SJSA1 (cell line): ENCODE measurements around the gene SULT1A1. TPM values are rescaled to one million over a fixed set of nuclear protein-coding genes. Genes with fewer than 3 reads are reported as not detected.

ENCODE experiments used
- DNase-seq, 2 experiments: peaks; one replicate each; pipeline ENCODE4 v3.0.0-alpha.2; 2015 to 2020; ENCODE audit warnings: low spot score in 2 of 2, low read depth in 1 of 2
- H3K27ac ChIP-seq: fragments of 250-450 bp; sonication (Bioruptor Pico); 2 replicates; pipeline ENCODE4 v1.5.1; 2020; ENCODE audit warnings: mild to moderate bottlenecking, moderate library complexity
- H3K27me3 ChIP-seq: fragments of 250-450 bp; sonication (Bioruptor Pico); replicated peaks from 2 replicates; pipeline ENCODE4 v1.5.1; 2020; ENCODE audit warnings: mild to moderate bottlenecking, moderate library complexity
- H3K36me3 ChIP-seq: fragments of 250-450 bp; sonication (Bioruptor Pico); 2 replicates; pipeline ENCODE4 v1.5.1; 2020; ENCODE audit warnings: mild to moderate bottlenecking
- H3K4me1 ChIP-seq: fragments of 250-450 bp; sonication (Bioruptor Pico); replicated peaks from 2 replicates; pipeline ENCODE4 v1.6.1; 2021; ENCODE audit warnings: mild to moderate bottlenecking
- H3K4me3 ChIP-seq: fragments of 250-450 bp; sonication (Bioruptor Pico); 2 replicates; pipeline ENCODE4 v1.5.1; 2020; ENCODE audit warnings: mild to moderate bottlenecking
- H3K9me3 ChIP-seq: fragments of 250-450 bp; sonication (Bioruptor Pico); replicated peaks from 2 replicates; pipeline ENCODE4 v1.5.1; 2020; ENCODE audit warnings: mild to moderate bottlenecking
- total RNA-seq: library from RNA; depleted of rRNA; stranded (reverse); fragments of >200 nt; shearing (Covaris generic); gene quantifications from 2 replicates; pipeline ENCODE4 v1.2.3, GENCODE V29; 2014

The SULT1A1 gene
- total RNA-seq, 1 experiment from 2014 or later: 0.79 TPM

DNA sequence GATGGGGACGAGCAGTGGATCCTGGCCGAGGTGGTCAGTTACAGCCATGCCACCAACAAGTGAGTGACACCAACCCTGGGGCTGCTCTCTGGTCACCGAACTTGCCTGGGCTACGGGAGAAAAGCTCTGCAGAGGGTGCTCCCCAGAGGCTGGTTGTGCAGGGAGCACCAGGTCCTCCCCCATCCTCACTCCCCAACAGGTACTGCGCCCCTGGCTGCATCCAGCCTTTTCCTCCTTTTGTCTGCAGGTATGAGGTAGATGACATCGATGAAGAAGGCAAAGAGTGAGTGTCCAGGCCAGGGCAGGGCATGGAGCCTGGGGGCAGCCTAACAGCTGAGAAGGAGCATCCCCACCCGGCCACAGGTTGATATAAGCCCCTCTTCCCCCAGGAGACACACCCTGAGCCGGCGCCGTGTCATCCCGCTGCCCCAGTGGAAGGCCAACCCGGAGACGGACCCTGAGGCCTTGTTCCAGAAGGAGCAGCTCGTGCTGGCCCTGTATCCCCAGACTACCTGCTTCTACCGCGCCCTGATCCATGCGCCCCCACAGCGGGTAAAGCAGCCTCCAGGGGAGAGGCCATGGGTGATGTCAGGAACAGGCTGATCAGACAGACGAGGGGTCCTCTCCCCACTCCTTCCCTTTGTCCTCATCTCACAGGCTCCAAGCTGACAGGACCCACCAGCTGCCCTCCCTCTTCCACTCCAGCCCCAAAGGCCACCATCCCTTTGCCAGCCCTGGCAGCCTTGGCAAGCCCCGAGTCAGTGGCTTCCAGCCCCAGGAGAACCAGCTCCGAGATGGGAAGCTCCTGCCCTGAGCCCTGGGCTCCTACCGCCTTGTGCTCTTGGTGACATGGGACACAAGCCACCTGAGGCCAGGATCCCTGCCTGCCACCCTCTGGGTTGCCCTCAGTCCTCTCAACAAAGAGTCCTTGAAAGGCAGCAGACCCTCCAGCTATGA, 19.2 kb downstream of the SULT1A1 start:
- Histone ChIP-seq H3K4me3 (no peak overlapping the region), H3K9me3 (no peaks in the 10 kb centered on the region), H3K27ac (no peak overlapping the region), H3K36me3 (peaks cover 22% of the 10 kb centered on the region), H3K27me3 (no peaks in the 10 kb centered on the region), H3K4me1 (peaks cover 6% of the 10 kb centered on the region)
- DNase-seq: no peak

DNA sequence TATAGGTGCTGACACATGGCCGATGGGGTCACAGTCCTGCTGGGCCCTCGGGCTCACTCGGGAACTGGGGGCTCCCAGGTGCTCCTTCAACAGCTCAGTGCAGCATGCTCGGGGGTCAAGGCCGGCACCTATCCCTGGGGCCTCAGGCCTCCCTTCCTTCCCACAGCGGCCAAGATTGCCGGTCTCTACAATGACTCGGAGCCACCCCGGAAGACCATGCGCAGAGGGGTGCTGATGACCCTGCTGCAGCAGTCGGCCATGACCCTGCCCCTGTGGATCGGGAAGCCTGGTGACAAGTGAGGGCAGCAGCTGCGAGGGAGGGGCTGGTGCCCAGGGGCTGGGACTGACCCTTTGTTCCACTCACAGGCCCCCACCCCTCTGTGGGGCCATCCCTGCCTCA, 19.9 kb downstream of the SULT1A1 start:
- Histone ChIP-seq H3K9me3 (no peaks in the 10 kb centered on the region), H3K36me3 (peaks cover 26% of the 10 kb centered on the region), H3K4me3 (no peak overlapping the region), H3K27me3 (no peaks in the 10 kb centered on the region), H3K27ac (no peak overlapping the region), H3K4me1 (peaks cover 6% of the 10 kb centered on the region)
- DNase-seq: no peak

- DNase-seq: no peak
- peaks cover 6% of the 10 kb centered on the region for H3K4me1 ChIP-seq
These were observed 20.8 kb downstream of the SULT1A1 start for GRCh38 chr16:28589069-28589468.

GRCh38 chr16:28587386-28587785, 22.5 kb downstream of the SULT1A1 start:
- Histone ChIP-seq H3K27ac (no peak overlapping the region), H3K9me3 (no peaks in the 10 kb centered on the region), H3K27me3 (no peaks in the 10 kb centered on the region), H3K36me3 (peaks cover 26% of the 10 kb centered on the region), H3K4me3 (no peak overlapping the region), H3K4me1 (peaks cover 6% of the 10 kb centered on the region)
- no peak for DNase-seq

More at GRCh38 chr16:28589069-28589468, 20.8 kb downstream of the SULT1A1 start:
- H3K27ac ChIP-seq: no peak overlapping the region
- H3K4me3 ChIP-seq: no peak overlapping the region
- peaks cover 26% of the 10 kb centered on the region for H3K36me3 ChIP-seq
- H3K27me3 ChIP-seq: no peaks in the 10 kb centered on the region
- no peaks in the 10 kb centered on the region for H3K9me3 ChIP-seq

GRCh38 chr16:28586466-28586865, 23.4 kb downstream of the SULT1A1 start:
- Histone ChIP-seq H3K36me3 (peaks cover 27% of the 10 kb centered on the region), H3K27me3 (no peaks in the 10 kb centered on the region), H3K9me3 (no peaks in the 10 kb centered on the region), H3K4me1 (peaks cover 6% of the 10 kb centered on the region), H3K4me3 (no peak overlapping the region), H3K27ac (no peak overlapping the region)
- DNase-seq: no peak

GRCh38 chr16:28585674-28586073, 24.2 kb downstream of the SULT1A1 start:
- H3K36me3 ChIP-seq: peaks cover 28% of the 10 kb centered on the region
- no peaks in the 10 kb centered on the region for H3K9me3 ChIP-seq
- peaks cover 6% of the 10 kb centered on the region for H3K4me1 ChIP-seq
- no peak overlapping the region for H3K27ac ChIP-seq
- DNase-seq: no peak
- H3K4me3 ChIP-seq: no peak overlapping the region
- no peaks in the 10 kb centered on the region for H3K27me3 ChIP-seq

DNA sequence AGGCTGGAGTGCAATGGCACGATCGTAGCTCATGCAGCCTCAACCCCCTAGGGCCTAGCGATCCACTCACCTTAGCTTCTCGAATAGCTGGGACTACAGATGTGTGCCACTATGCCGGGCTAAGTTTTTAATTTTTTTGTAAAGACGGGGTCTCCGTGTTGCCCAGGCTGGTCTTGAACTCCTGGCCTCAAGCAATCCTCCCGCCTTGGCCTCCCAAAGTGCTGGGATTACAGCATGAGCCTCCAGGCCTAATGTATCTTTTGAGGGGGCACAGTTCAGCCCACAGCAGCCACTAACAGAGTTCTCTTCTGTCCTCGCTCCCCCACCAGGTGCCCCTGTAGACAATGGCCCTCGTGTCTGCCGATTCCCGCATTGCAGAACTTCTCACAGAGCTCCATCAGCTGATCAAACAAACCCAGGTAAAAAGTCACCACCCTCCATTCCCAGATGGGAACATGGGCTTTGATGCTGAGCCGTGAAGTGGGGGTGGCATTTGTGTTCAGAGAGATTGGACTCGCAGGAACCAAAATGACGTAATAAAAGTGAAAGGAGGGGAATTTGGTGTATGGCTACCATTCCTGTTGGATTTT, 29.0 kb downstream of the SULT1A1 start:
- no peaks in the 10 kb centered on the region for H3K27me3 ChIP-seq
- no peak for DNase-seq
- H3K4me3 ChIP-seq: no peak overlapping the region
- H3K9me3 ChIP-seq: no peaks in the 10 kb centered on the region
- peaks cover 5% of the 10 kb centered on the region; the same call in 1 of the 2 replicates for H3K4me1 ChIP-seq
- H3K36me3 ChIP-seq: peaks cover 13% of the 10 kb centered on the region
- H3K27ac ChIP-seq: no peak overlapping the region

DNA sequence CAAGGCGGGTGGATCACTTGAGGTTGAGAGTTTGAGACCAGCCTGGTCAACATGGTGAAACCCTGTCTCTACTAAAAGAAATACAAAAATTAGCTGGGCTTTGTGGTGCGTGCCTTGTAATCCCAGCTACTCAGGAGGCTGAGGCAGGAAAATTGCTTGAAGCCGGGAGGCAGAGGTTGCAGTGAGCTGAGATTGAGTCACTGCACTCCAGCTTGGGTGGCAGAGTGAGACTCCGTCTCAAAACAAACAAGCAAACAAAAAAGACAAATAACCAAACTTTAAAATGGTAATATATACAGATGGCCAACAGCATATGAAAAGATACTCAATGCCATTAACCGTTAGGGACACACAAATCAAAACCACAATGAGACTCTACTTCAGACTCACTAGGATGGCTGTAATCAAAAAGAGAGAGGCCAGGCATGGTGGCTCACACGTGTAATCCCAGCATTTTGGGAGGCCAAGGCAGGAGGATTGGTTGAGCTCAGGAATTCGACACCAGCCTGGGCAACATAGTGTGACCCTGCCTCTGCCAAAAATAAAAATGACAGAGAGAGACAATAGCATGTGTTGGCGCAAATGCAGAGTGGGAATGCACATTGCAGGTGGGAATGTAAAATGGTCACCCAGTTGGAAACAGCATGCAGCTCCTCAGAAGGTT, 34.3 kb downstream of the SULT1A1 start:
- H3K27ac ChIP-seq: peak overlapping the region; percentile 56
- no peaks in the 10 kb centered on the region for H3K36me3 ChIP-seq
- no peak overlapping the region for H3K4me3 ChIP-seq
- peaks cover 40% of the 10 kb centered on the region for H3K4me1 ChIP-seq
- peak; percentile 82 to 84 for DNase-seq
- H3K9me3 ChIP-seq: no peaks in the 10 kb centered on the region
- H3K27me3 ChIP-seq: no peaks in the 10 kb centered on the region

- Histone ChIP-seq H3K27ac (peak overlapping the region; percentile 56), H3K36me3 (no peaks in the 10 kb centered on the region), H3K9me3 (0 out of 2 replicates have a peak, but pooled peaks cover 2% of the 10 kb centered on the region), H3K4me1 (peaks cover 40% of the 10 kb centered on the region), H3K4me3 (no peak overlapping the region), H3K27me3 (no peaks in the 10 kb centered on the region)
- no peak for DNase-seq
These were observed 34.9 kb downstream of the SULT1A1 start for GRCh38 chr16:28574925-28575324.

DNA sequence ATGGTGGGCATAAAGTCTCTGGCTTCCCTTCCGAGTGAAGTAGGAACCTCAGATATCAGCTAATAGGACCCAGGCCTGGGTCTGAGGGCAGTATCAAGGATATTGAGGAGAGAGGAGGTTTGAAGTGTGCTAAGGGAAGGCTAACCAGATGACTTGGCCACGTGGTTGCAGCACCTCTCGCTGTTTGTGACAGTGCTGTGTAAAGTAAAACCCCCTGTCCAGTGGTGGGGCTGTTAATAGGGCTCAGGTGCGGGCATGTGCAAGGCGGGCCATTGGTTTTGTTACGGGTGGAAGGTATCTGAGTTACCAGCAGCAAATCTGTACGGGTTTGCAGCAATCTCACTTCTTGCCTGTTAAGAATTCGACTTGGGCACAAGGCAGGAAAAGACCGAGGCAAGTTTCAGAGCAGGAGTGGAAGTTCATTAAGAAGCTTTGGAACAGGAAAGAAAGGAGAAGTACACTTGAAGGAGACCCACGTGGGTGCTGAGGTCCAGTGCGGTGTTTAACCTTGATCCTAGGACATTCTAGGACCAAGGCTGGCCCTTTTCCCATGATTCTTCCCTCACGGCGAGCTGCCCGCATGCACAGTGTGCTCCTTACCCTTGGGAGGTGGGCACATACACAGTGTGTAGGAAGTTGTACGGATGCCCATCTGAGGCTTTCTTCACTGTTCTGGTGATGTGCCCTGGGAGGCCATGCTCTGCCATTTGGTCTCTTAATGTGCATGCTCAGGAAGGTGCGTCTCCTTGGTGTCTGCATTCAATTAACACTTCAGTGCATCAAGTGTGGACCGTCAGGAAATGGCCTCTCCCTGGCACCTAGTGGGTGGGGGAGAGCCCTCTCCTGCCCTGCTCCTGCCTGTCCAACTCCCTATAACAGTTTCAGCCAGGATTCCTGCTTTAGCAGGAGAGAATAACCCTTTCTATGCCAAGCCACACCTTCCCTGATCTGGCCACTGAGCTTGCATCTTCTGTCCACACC, 35.8 kb downstream of the SULT1A1 start:
- H3K9me3 ChIP-seq: 0 out of 2 replicates have a peak, but pooled peaks cover 2% of the 10 kb centered on the region
- H3K27ac ChIP-seq: no peak overlapping the region
- H3K36me3 ChIP-seq: no peaks in the 10 kb centered on the region
- no peak overlapping the region for H3K4me3 ChIP-seq
- no peaks in the 10 kb centered on the region for H3K27me3 ChIP-seq
- no peak for DNase-seq
- H3K4me1 ChIP-seq: peaks cover 40% of the 10 kb centered on the region

DNA sequence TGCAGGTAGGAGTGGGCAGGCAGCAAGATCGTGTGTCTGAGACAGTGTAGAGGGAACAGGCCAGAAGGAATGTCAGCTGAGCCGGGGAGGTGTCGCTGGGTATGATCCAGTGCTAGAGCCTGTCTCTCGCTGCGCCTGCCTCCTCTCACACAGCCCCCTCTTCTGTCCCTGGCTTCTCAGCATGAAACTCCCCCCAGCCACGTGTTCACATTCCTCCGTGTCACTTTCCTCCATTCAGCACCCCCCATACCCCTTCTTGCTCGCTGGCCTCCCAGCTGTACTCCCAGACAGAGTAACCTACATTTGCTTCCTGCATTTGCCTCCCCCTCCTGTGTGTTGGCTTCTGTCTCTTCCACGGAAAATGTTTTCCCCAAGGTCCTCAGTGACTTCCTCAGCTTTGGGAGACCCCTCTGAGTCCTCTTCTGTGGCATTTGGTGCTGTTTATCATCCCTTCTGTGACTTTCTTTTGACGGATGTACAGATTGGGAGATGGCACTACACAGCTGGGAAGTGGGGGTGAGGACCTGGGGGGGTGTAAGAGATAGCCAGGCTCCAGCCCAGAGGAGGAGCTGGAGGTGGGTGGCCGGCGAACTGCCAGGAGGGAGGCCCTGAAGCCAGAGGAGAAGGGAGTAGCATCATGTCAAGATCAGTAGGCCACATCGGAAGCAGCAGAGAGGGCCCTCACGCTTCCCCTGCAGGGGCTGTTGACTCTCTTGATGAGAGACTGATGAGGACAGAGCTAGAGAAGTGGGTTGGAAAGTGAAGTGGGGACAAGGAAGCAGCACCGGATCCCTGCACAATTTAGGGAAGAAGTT, 36.9 kb downstream of the SULT1A1 start:
- peaks cover 2% of the 10 kb centered on the region; the same call in 1 of the 2 replicates for H3K9me3 ChIP-seq
- H3K27me3 ChIP-seq: no peaks in the 10 kb centered on the region
- H3K27ac ChIP-seq: no peak overlapping the region
- peak; percentile 58 to 63 for DNase-seq
- H3K36me3 ChIP-seq: no peaks in the 10 kb centered on the region
- H3K4me3 ChIP-seq: no peak overlapping the region
- H3K4me1 ChIP-seq: peaks cover 40% of the 10 kb centered on the region

DNA sequence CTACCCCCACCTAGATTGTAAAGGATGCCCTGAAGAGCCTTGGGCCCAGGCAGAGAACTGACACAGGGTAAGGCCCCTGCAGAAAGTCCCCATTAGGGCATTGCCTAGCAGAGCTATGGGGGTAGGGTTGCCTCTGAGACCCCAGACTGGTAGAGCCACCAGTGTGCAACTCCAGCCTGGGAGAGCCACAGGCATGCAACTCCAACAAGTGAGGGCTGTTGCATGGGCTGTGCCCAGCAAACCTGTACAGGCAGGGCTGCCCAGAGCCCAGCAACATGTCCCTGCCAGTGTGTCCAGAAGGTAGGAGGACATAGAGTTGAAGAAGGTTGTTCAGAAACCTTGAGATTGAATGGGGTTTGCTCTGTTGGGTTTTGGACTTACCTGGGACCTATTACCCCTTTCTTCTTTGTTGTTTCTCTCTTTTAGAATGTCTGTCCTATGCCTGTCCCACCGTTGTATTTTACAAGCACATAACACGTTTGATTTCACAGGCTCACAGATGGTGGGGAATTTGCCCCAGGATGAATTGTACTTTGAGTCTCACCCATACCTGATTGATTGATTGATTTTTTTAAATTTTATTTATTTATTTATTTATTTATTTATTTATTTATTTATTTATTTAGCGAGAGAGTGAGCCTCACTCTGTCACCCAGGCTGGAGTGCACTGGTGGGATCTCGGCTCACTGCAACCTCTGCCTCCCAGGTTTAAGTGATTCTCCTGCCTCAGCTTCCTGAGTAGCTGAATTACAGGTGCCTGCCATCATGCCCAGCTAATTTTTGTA, 39.7 kb downstream of the SULT1A1 start:
- Histone ChIP-seq H3K4me3 (no peak overlapping the region), H3K9me3 (peaks cover 9% of the 10 kb centered on the region), H3K4me1 (peaks cover 30% of the 10 kb centered on the region)

More for the DNA sequence above, 39.7 kb downstream of the SULT1A1 start:
- H3K27ac ChIP-seq: no peak overlapping the region
- no peaks in the 10 kb centered on the region for H3K27me3 ChIP-seq
- H3K36me3 ChIP-seq: peaks cover 8% of the 10 kb centered on the region
- DNase-seq: no peak
